ENCODE measurements around the gene RNF141. TPM values are rescaled to one million over a fixed set of nuclear protein-coding genes. Genes with fewer than 3 reads are reported as not detected.

Gene RNF141
- total RNA-seq, 1 experiment from 2014 or later, result 23.2 TPM

GRCh38 chr11:10539339-10539738 lies 1.6 kb downstream of the RNF141 start:
- H3K36me3 Mint-ChIP-seq, result no peaks in the 10 kb centered on the region
- POLR2A ChIA-PET, result no interaction called here
- TF ChIP-seq PREB (CRISPR knock-in tag; IDR thresholded peaks at IDR 0.05; ENCODE audit: borderline replicate concordance), result no peak
- no peak for TF ChIP-seq E2F1 (CRISPR knock-in tag; IDR thresholded peaks at IDR 0.05)
- no peak for TF ChIP-seq ESRRA (CRISPR knock-in tag; IDR thresholded peaks at IDR 0.05; ENCODE audit: borderline replicate concordance)
- TF ChIP-seq STAT6 (CRISPR knock-in tag; conservative IDR thresholded peaks at IDR 0.05; ENCODE audit: low read depth), result no peak
- no peak for TF ChIP-seq NR2C2 (CRISPR knock-in tag; IDR thresholded peaks at IDR 0.05)
- TF ChIP-seq AR (CRISPR knock-in tag; IDR thresholded peaks at IDR 0.05), result no peak
- TF ChIP-seq SMAD4 (CRISPR knock-in tag; IDR thresholded peaks at IDR 0.05), result no peak
- TF ChIP-seq SP1 (CRISPR knock-in tag; conservative IDR thresholded peaks at IDR 0.05), result no peak
- TF ChIP-seq ATF2 (CRISPR knock-in tag; IDR thresholded peaks at IDR 0.05; ENCODE audit: borderline replicate concordance, low read depth), result no peak
- TF ChIP-seq USF1 (CRISPR knock-in tag; IDR thresholded peaks at IDR 0.05), result no peak
- TF ChIP-seq HMGA2 (CRISPR knock-in tag; IDR thresholded peaks at IDR 0.05), result no peak

GRCh38 chr11:10538924-10539323 lies 2.1 kb downstream of the RNF141 start:
- no peak for DNase-seq (ENCODE audit: low spot score)
- Mint-ChIP-seq H3K27ac (no peak overlapping the region), H3K4me1 (peaks cover 15% of the 10 kb centered on the region), H3K36me3 (no peaks in the 10 kb centered on the region), H3K9me3 (no peaks in the 10 kb centered on the region), H3K27me3 (ENCODE audit: low read depth) (peaks cover 12% of the 10 kb centered on the region), H3K4me3 (no peak overlapping the region)
- ChIA-PET CTCF (no interaction called here), POLR2A (no interaction called here)
- TF ChIP-seq JAZF1 (CRISPR knock-in tag; IDR thresholded peaks at IDR 0.05) (no peak), ARID4B (CRISPR knock-in tag; IDR thresholded peaks at IDR 0.05; ENCODE audit: borderline replicate concordance) (no peak), HMGXB4 (CRISPR knock-in tag; IDR thresholded peaks at IDR 0.05) (no peak), MAX (CRISPR knock-in tag; IDR thresholded peaks at IDR 0.05) (no peak), NR1H2 (CRISPR knock-in tag; IDR thresholded peaks at IDR 0.05) (no peak), SOX15 (CRISPR knock-in tag; IDR thresholded peaks at IDR 0.05) (no peak)
- no peak for ATAC-seq

More at GRCh38 chr11:10539339-10539738, 1.6 kb downstream of the RNF141 start:
- peaks cover 12% of the 10 kb centered on the region for H3K27me3 Mint-ChIP-seq (ENCODE audit: low read depth)
- no peak overlapping the region for H3K27ac Mint-ChIP-seq
- DNase-seq (ENCODE audit: low spot score), result no peak
- no peak for ATAC-seq
- CTCF ChIA-PET, result interaction anchor here (1.8 kb wide), 1 partner anchor 19 kb away, joined by 9 read pairs; no protein-coding TSS in a partner anchor
- peak overlapping the region; percentile 87 for H3K4me3 Mint-ChIP-seq
- H3K9me3 Mint-ChIP-seq, result no peaks in the 10 kb centered on the region
- peaks cover 15% of the 10 kb centered on the region for H3K4me1 Mint-ChIP-seq

All from WTC11 (cell line).